ENCODE results near the gene SF3A1. TPM values are rescaled to one million over a fixed set of nuclear protein-coding genes. Genes with fewer than 3 reads are reported as not detected.
"Not testable (repeated sequence)": the region's sequence is repeated elsewhere in the genome, so short reads cannot be mapped to it uniquely, and the experiment has no call there.

Gene SF3A1
- total RNA-seq, 1 donor from 2014 or later, result 78.3 TPM

- no peak for TF ChIP-seq POLR2A (IDR thresholded peaks at IDR 0.05)
- TF ChIP-seq POLR2AphosphoS5 (IDR thresholded peaks at IDR 0.05; ENCODE audit: insufficient read depth in 1 of 2, low read depth in 1 of 2), result no peak
- TF ChIP-seq CTCF (IDR thresholded peaks at IDR 0.05), result no peak
- peaks cover 0 to 9% of the 10 kb centered on the region in 2 donors for H3K36me3 ChIP-seq
- peaks cover 26% of the 10 kb centered on the region for H3K4me1 ChIP-seq
- H3K27me3 ChIP-seq, result no peaks in the 10 kb centered on the region
- no peak for DNase-seq (ENCODE audit: extremely low spot score in 2 of 2)
- no peaks in the 10 kb centered on the region for H3K9me3 ChIP-seq
- no peak overlapping the region for H3K4me3 ChIP-seq
- intact Hi-C loops (cut with DNase I), result no loop called here
- no peak overlapping the region for H3K27ac ChIP-seq
Measured at GRCh38 chr22:30402028-30402765, 45.5 kb upstream of the SF3A1 start.

- H3K9me3 ChIP-seq; DNase-seq (ENCODE audit: extremely low spot score in 2 of 2); H3K4me3 ChIP-seq; H3K36me3 ChIP-seq; intact Hi-C loops (cut with DNase I); H3K27me3 ChIP-seq; H3K27ac ChIP-seq: not testable (repeated sequence)
- peaks cover 34% of the 10 kb centered on the region for H3K4me1 ChIP-seq
Measured at GRCh38 chr22:30401024-30401423, 44.3 kb upstream of the SF3A1 start.

GRCh38 chr22:30400159-30400558, 43.5 kb upstream of the SF3A1 start:
- TF ChIP-seq POLR2AphosphoS5 (IDR thresholded peaks at IDR 0.05; ENCODE audit: insufficient read depth in 1 of 2, low read depth in 1 of 2), result no peak
- no peak for TF ChIP-seq CTCF (IDR thresholded peaks at IDR 0.05)
- no peak for TF ChIP-seq POLR2A (IDR thresholded peaks at IDR 0.05)
- intact Hi-C loops (cut with DNase I), result no loop called here
- H3K4me3 ChIP-seq, result no peak overlapping the region
- H3K4me1 ChIP-seq, result peaks cover 35% of the 10 kb centered on the region
- no peaks in the 10 kb centered on the region for H3K36me3 ChIP-seq
- no peaks in the 10 kb centered on the region for H3K9me3 ChIP-seq
- no peak for DNase-seq (ENCODE audit: extremely low spot score in 2 of 2)
- no peaks in the 10 kb centered on the region for H3K27me3 ChIP-seq
- no peak overlapping the region for H3K27ac ChIP-seq

GRCh38 chr22:30399718-30400117, 43.0 kb upstream of the SF3A1 start:
- no peak for DNase-seq (ENCODE audit: extremely low spot score in 2 of 2)
- TF ChIP-seq POLR2A (IDR thresholded peaks at IDR 0.05) (no peak), POLR2AphosphoS5 (IDR thresholded peaks at IDR 0.05; ENCODE audit: insufficient read depth in 1 of 2, low read depth in 1 of 2) (no peak)
- Histone ChIP-seq H3K4me1 (peaks cover 35% of the 10 kb centered on the region), H3K4me3 (no peak overlapping the region), H3K36me3 (no peaks in the 10 kb centered on the region), H3K9me3 (no peaks in the 10 kb centered on the region), H3K27ac (no peak overlapping the region), H3K27me3 (no peaks in the 10 kb centered on the region)
- intact Hi-C loops (cut with DNase I), result no loop called here

GRCh38 chr22:30398685-30399680, 42.3 kb upstream of the SF3A1 start:
- no peak overlapping the region for H3K4me3 ChIP-seq
- no peaks in the 10 kb centered on the region for H3K9me3 ChIP-seq
- no peaks in the 10 kb centered on the region for H3K27me3 ChIP-seq
- intact Hi-C loops (cut with DNase I), result no loop called here
- peaks cover 35% of the 10 kb centered on the region for H3K4me1 ChIP-seq
- H3K27ac ChIP-seq, result no peak overlapping the region
- H3K36me3 ChIP-seq, result no peaks in the 10 kb centered on the region
- no peak for DNase-seq (ENCODE audit: extremely low spot score in 2 of 2)
- no peak for TF ChIP-seq CTCF (IDR thresholded peaks at IDR 0.05)
- no peak for TF ChIP-seq POLR2AphosphoS5 (IDR thresholded peaks at IDR 0.05; ENCODE audit: insufficient read depth in 1 of 2, low read depth in 1 of 2)
- TF ChIP-seq POLR2A (IDR thresholded peaks at IDR 0.05), result no peak

All from vagina (tissue), 2 donors.